Astrocyte of the spinal cord (primary cell): ENCODE data around the gene GRPEL1.

Experiments used
- DNase-seq: peaks from one replicate; pipeline ENCODE4 v3.0.0; 2011; ENCODE audit warnings: low read depth, low spot score
- H3K4me3 ChIP-seq: 2 replicates; pipeline ENCODE4 v1.5.1; 2011; ENCODE audit warnings: low read depth, mild to moderate bottlenecking, low read length, moderate library complexity
- in situ Hi-C: cut with HindIII; loops from 2 replicates; pipeline ENCODE4 v1.10.0; 2017; ENCODE audit warnings: low sequenced_read_pairs
- TF ChIP-seq, protein P1 (sequence below): IDR thresholded peaks from 2 replicates; pipeline ENCODE4 v1.5.1; 2012; ENCODE audit warnings: low read depth, mild to moderate bottlenecking, low read length, inconsistent platforms

The GRPEL1 gene

DNA sequence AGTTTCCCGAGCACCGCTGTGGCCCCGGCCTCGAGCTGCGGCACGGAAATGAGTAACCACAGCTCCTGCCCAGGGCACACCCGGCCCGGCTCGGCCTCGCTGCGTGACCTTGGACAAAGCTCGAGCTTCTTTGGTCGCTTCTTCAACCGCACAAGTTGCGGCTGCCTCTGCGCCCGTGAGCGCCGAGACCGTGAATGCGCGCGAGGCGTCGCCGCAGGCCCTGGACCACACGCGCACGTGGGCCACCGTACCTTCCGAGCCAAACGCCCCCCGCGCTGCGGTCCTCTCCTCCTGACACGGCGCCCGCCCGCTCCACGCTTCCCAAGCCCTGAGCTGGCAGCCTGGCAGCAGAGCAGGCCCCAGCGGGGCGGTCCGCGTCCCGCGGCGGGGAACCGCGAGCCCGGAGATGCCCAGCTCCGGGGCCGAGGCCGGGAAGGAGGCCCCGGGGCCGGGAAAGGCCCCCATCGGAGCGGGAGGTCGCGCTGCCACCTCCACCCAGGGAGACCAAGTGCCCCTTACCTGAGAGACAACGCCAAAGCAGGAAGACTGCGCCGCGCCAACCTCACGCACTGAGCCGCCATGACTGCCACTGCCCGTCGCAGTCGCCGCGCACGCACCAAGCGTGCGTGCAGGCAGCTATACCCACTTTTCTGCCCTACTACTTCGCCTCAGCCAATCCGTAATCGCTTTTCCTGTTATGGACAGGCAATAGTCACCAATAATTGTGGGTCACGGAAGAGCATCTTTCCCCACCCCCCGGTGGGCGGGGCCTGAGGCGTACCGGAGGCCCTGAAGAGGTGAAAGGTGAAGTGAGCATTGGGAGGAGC, at the start of gene GRPEL1:
TSS of gene GRPEL1 (minus strand) at position 613 of the 827 bp plus-strand sequence. CDS start at position 581, 32 bp downstream.
- peak; percentile 100 for DNase-seq
- in situ Hi-C loops = no loop called here
- H3K4me3 ChIP-seq = peak within 1 kb of the TSS; percentile 80
- TF ChIP-seq, protein P1, sequence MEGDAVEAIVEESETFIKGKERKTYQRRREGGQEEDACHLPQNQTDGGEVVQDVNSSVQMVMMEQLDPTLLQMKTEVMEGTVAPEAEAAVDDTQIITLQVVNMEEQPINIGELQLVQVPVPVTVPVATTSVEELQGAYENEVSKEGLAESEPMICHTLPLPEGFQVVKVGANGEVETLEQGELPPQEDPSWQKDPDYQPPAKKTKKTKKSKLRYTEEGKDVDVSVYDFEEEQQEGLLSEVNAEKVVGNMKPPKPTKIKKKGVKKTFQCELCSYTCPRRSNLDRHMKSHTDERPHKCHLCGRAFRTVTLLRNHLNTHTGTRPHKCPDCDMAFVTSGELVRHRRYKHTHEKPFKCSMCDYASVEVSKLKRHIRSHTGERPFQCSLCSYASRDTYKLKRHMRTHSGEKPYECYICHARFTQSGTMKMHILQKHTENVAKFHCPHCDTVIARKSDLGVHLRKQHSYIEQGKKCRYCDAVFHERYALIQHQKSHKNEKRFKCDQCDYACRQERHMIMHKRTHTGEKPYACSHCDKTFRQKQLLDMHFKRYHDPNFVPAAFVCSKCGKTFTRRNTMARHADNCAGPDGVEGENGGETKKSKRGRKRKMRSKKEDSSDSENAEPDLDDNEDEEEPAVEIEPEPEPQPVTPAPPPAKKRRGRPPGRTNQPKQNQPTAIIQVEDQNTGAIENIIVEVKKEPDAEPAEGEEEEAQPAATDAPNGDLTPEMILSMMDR = peak; percentile 28

DNA sequence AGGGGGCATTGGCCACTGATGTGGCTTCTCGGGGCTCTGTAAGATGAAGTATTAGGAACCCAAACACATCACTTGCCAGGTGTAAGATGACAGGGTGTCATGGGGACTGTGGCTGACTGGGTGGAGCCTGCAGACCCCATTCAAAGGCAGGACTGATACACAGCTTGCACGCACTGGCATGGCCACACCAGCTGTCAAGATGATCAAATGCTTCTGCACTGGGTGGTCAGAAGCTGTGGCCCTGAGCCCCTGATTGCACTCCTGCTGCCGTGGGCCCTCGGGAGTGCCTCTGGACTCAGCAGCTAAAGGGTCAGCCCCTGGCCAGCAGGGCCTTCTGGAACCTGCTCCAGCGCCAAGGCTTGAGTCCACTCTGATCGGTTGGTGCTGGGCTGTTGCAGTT, 48.8 kb upstream of the GRPEL1 start:
- no peak overlapping the region for H3K4me3 ChIP-seq
- TF ChIP-seq, protein P1 = no peak
- in situ Hi-C loops = no loop called here
- DNase-seq = no peak

DNA sequence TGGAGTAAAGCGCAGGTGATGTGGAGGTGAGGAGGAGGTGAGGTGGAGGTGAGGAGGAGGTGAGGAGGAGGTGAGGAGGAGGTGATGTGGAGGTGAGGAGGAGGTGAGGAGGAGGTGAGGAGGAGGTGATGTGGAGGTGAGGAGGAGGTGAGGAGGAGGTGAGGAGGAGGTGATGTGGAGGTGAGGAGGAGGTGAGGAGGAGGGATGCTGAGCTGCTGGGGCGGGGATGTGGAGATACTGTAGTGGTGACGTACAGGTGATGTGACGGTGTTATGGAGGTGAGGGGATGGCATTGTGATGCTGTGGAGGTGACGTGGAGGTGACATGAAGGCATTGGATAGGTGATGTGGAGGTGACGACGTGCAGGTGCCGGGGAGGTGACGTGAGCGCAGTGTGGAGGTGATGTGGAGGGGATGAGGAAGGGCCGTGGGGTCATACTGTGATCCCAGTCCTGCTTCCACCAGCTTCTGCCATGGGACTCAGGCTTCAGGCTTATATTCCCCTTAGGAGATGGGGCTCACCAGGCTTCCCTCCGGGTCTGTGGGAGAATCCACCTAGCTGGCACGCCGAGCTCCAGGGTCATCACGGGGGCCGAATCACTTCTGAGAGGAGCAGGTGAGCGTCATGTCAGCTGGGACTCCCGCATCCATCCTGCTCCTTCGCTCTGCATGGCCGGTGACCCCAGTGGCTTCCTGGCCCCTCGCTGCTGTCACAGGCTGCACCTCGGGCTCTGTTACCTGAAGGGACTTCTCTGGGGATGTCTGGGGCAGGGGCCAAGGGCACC, 47.9 kb upstream of the GRPEL1 start:
- H3K4me3 ChIP-seq = no peak overlapping the region
- TF ChIP-seq, protein P1 = no peak
- in situ Hi-C loops = no loop called here
- DNase-seq = no peak

DNA sequence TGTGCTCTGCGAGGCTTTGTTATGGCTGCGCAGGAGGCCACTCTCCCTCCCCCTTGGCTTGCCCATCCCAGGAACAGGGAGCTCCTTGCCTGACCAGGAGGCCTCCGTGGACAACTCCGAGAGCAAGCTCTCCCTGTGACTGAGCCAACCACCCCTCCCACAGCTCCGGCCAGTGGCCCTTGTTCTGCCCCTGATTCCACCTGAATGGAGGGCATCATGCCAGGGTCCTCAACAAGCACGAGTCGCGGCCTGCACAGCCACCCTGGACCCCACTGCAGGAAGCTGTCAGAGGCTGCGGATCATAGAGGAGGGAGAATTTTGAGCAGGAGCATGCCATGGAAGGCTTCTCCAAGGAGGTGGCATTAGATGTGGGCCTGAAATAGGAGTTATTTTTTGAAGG, 44.8 kb upstream of the GRPEL1 start:
- TF ChIP-seq, protein P1 = no peak
- no peak for DNase-seq
- no peak overlapping the region for H3K4me3 ChIP-seq
- in situ Hi-C loops = no loop called here

DNA sequence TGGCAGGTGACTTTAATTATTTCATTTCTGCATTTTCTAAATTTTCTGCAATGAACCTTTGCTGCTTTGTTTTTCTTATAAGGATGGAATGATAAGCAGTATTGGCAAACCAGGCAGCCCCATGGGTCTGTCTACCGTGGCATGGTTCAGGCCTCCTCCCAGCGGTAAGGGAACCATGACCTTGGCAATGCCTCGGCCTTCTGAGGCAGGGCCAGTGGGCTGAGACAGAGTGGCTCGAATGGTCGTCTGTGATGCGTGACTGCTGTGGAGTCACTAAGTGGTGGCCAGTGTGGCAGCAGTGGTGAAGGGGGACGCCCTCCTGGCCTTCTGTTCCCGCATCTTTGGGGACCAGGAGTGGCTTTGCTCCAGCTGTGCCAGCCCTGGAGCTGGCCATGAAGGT, 43.6 kb upstream of the GRPEL1 start:
- TF ChIP-seq, protein P1 = no peak
- H3K4me3 ChIP-seq = no peak overlapping the region
- DNase-seq = no peak
- in situ Hi-C loops = no loop called here

DNA sequence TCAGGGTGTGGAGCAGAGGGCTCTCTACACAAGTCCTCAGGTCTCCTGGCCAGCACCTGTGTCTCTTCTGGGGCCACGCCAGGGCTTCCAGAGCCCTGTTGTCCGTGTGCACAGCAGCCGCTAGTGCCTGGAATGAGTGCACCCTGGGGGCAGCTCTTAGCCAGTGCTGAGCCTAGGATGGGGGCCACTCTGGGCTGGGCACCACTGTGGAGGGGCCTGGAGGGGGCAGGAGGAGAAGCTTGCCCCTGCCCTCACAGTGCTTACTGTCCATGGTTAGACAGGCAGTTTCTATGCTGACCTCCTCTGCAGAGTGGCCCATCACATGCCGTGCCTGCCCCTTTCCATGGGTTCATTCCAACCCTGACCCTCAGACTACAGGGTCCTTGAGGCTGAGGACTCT, 42.7 kb upstream of the GRPEL1 start:
- no peak overlapping the region for H3K4me3 ChIP-seq
- DNase-seq = no peak
- in situ Hi-C loops = no loop called here
- TF ChIP-seq, protein P1 = no peak
